Measurements from ENCODE around the gene S100P.

S100P gene

GRCh38 chr4:6694177-6694901, 661 bp downstream of the S100P start:
- Histone ChIP-seq H3K27me3 (ENCODE audit: insufficient read depth, low read depth) (no peaks in the 10 kb centered on the region), H2AFZ (ENCODE audit: low read depth) (no peak overlapping the region), H3K4me1 (ENCODE audit: low read depth, poor library complexity, severe bottlenecking) (no peaks in the 10 kb centered on the region), H3K36me3 (ENCODE audit: insufficient read depth) (no peaks in the 10 kb centered on the region), H3K4me2 (no peak overlapping the region), H4K20me1 (ENCODE audit: insufficient read depth) (no peaks in the 10 kb centered on the region), H3K4me3 (IDR thresholded peaks at IDR 0.05; ENCODE audit: insufficient read depth, low read depth, low read length) (no peak overlapping the region), H3K79me2 (ENCODE audit: insufficient read depth, low read depth) (no peaks in the 10 kb centered on the region), H3K27ac (no peak overlapping the region), H3K9ac (no peak overlapping the region)
- TF ChIP-seq, protein P1, sequence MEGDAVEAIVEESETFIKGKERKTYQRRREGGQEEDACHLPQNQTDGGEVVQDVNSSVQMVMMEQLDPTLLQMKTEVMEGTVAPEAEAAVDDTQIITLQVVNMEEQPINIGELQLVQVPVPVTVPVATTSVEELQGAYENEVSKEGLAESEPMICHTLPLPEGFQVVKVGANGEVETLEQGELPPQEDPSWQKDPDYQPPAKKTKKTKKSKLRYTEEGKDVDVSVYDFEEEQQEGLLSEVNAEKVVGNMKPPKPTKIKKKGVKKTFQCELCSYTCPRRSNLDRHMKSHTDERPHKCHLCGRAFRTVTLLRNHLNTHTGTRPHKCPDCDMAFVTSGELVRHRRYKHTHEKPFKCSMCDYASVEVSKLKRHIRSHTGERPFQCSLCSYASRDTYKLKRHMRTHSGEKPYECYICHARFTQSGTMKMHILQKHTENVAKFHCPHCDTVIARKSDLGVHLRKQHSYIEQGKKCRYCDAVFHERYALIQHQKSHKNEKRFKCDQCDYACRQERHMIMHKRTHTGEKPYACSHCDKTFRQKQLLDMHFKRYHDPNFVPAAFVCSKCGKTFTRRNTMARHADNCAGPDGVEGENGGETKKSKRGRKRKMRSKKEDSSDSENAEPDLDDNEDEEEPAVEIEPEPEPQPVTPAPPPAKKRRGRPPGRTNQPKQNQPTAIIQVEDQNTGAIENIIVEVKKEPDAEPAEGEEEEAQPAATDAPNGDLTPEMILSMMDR (conservative IDR thresholded peaks at IDR 0.05; ENCODE audit: low read depth, low read length), result no peak

- no peaks in the 10 kb centered on the region for H4K20me1 ChIP-seq (ENCODE audit: insufficient read depth)
- H3K27ac ChIP-seq, result no peak overlapping the region
- no peak overlapping the region for H3K9ac ChIP-seq
- H3K4me1 ChIP-seq (ENCODE audit: low read depth, poor library complexity, severe bottlenecking), result no peaks in the 10 kb centered on the region
- H3K4me2 ChIP-seq, result no peak overlapping the region
- no peak overlapping the region for H3K4me3 ChIP-seq (IDR thresholded peaks at IDR 0.05; ENCODE audit: insufficient read depth, low read depth, low read length)
- no peaks in the 10 kb centered on the region for H3K36me3 ChIP-seq (ENCODE audit: insufficient read depth)
- H2AFZ ChIP-seq (ENCODE audit: low read depth), result no peak overlapping the region
- no peaks in the 10 kb centered on the region for H3K27me3 ChIP-seq (ENCODE audit: insufficient read depth, low read depth)
- TF ChIP-seq, protein P1 (conservative IDR thresholded peaks at IDR 0.05; ENCODE audit: low read depth, low read length), result no peak
- H3K79me2 ChIP-seq (ENCODE audit: insufficient read depth, low read depth), result no peaks in the 10 kb centered on the region
Measured at GRCh38 chr4:6695660-6696610, 2.3 kb downstream of the S100P start.

- no peak overlapping the region for H3K27ac ChIP-seq
- no peaks in the 10 kb centered on the region for H4K20me1 ChIP-seq (ENCODE audit: insufficient read depth)
- H3K36me3 ChIP-seq (ENCODE audit: insufficient read depth), result no peaks in the 10 kb centered on the region
- H3K27me3 ChIP-seq (ENCODE audit: insufficient read depth, low read depth), result no peaks in the 10 kb centered on the region
- H3K4me3 ChIP-seq (IDR thresholded peaks at IDR 0.05; ENCODE audit: insufficient read depth, low read depth, low read length), result no peak overlapping the region
- H3K4me1 ChIP-seq (ENCODE audit: low read depth, poor library complexity, severe bottlenecking), result no peaks in the 10 kb centered on the region
- H3K9ac ChIP-seq, result no peak overlapping the region
- TF ChIP-seq, protein P1 (conservative IDR thresholded peaks at IDR 0.05; ENCODE audit: low read depth, low read length), result no peak
- no peak overlapping the region for H2AFZ ChIP-seq (ENCODE audit: low read depth)
- H3K79me2 ChIP-seq (ENCODE audit: insufficient read depth, low read depth), result no peaks in the 10 kb centered on the region
- H3K4me2 ChIP-seq, result no peak overlapping the region
Measured at GRCh38 chr4:6696611-6697010, 2.9 kb downstream of the S100P start.

DNA sequence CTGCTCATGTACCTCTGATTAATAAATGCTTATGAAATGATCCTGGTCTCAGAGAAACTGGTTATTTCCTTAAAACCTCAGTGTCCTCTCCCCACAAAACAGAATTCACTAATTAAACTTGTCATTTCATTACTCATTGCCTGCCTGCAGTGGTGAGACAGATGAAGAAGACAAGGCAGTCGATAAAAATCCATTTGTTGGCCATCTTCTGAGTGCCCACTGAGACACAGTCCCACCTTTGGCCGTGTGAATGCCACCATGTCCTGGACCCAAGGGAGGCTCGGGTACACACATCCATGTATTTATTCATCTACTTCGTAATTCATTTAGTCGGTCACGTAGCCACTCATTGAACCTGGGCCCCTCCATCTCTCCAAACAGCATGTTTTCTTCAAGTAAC, 3.5 kb downstream of the S100P start:
- H3K27me3 ChIP-seq (ENCODE audit: insufficient read depth, low read depth), result no peaks in the 10 kb centered on the region
- H3K36me3 ChIP-seq (ENCODE audit: insufficient read depth), result no peaks in the 10 kb centered on the region
- no peak overlapping the region for H3K27ac ChIP-seq
- no peak overlapping the region for H2AFZ ChIP-seq (ENCODE audit: low read depth)
- TF ChIP-seq, protein P1 (conservative IDR thresholded peaks at IDR 0.05; ENCODE audit: low read depth, low read length), result no peak
- H3K79me2 ChIP-seq (ENCODE audit: insufficient read depth, low read depth), result no peaks in the 10 kb centered on the region
- H3K4me2 ChIP-seq, result no peak overlapping the region
- no peak overlapping the region for H3K9ac ChIP-seq
- H3K4me1 ChIP-seq (ENCODE audit: low read depth, poor library complexity, severe bottlenecking), result no peaks in the 10 kb centered on the region
- no peaks in the 10 kb centered on the region for H4K20me1 ChIP-seq (ENCODE audit: insufficient read depth)
- no peak overlapping the region for H3K4me3 ChIP-seq (IDR thresholded peaks at IDR 0.05; ENCODE audit: insufficient read depth, low read depth, low read length)
